IMR-90 (cell line): ENCODE data around the gene RMND1.

Experiments
- BHLHE40 ChIP-seq: fragments of 150-350 bp; IDR thresholded peaks from 2 replicates; pipeline ENCODE4 v1.6.1; 2016; ENCODE audit warnings: mild to moderate bottlenecking, low read depth, low read length
- CEBPB ChIP-seq: IDR thresholded peaks from 2 replicates; pipeline ENCODE4 v1.6.1; 2012; ENCODE audit warnings: low read depth, low read length, improper control_type of control experiment
- CHD1 ChIP-seq: IDR thresholded peaks from 2 replicates; pipeline ENCODE4 v1.6.1; 2012; ENCODE audit warnings: low read depth, low read length, improper control_type of control experiment
- CTCF ChIP-seq: conservative IDR thresholded peaks from 2 replicates; pipeline ENCODE4 v1.5.1; 2012; ENCODE audit warnings: mild to moderate bottlenecking, low read depth, low read length, improper control_type of control experiment
- ELK1 ChIP-seq: fragments of 150-350 bp; IDR thresholded peaks from 2 replicates; pipeline ENCODE4 v1.6.1; 2016; ENCODE audit warnings: low read depth, mild to moderate bottlenecking, low read length, moderate library complexity, borderline replicate concordance
- FOS ChIP-seq: fragments of 150-350 bp; IDR thresholded peaks from 2 replicates; pipeline ENCODE4 v1.6.1; 2016; ENCODE audit warnings: low read depth, low read length
- MAFK ChIP-seq: IDR thresholded peaks from 2 replicates; pipeline ENCODE4 v1.6.1; 2012; ENCODE audit warnings: low read depth, low read length, improper control_type of control experiment
- MAZ ChIP-seq: IDR thresholded peaks from 2 replicates; pipeline ENCODE4 v1.6.1; 2012; ENCODE audit warnings: low read depth, mild to moderate bottlenecking, low read length, improper control_type of control experiment, moderate library complexity, borderline replicate concordance
- POLR2A ChIP-seq: IDR thresholded peaks from 2 replicates; pipeline ENCODE4 v1.6.1; 2012; ENCODE audit warnings: mild to moderate bottlenecking, low read depth, low read length
- RFX5 ChIP-seq: IDR thresholded peaks from 2 replicates; pipeline ENCODE4 v1.8.0; 2012; ENCODE audit warnings: low read depth, mild to moderate bottlenecking, low read length, moderate library complexity
- SMC3 ChIP-seq: fragments of 150-350 bp; IDR thresholded peaks from 2 replicates; pipeline ENCODE4 v1.6.1; 2016; ENCODE audit warnings: low read depth, mild to moderate bottlenecking, antibody characterized with exemption, low read length, moderate library complexity
- USF2 ChIP-seq: fragments of 150-350 bp; IDR thresholded peaks from 2 replicates; pipeline ENCODE4 v1.6.1; 2017; ENCODE audit warnings: mild to moderate bottlenecking, antibody characterized with exemption, low read length, low read depth

GRCh38 chr6:151370509-151371078 lies 81.3 kb downstream of the RMND1 start:
- TF ChIP-seq CTCF: 0 out of 2 replicates have a peak, but pooled peaks have one; percentile 22
- TF ChIP-seq FOS: no peak
- no peak for TF ChIP-seq POLR2A
- no peak for TF ChIP-seq MAFK
- no peak for TF ChIP-seq BHLHE40
- TF ChIP-seq SMC3: no peak
- no peak for TF ChIP-seq CEBPB
- TF ChIP-seq CHD1: no peak
- no peak for TF ChIP-seq RFX5
- TF ChIP-seq MAZ: no peak
- TF ChIP-seq USF2: no peak
- no peak for TF ChIP-seq ELK1
